Hepatocyte (in vitro differentiated cells): ENCODE data around the gene AP2A2.

Experiments
- CTCF ChIP-seq: fragments of 200-600 bp; sonication (generic); IDR thresholded peaks from 2 replicates; pipeline ENCODE4 v1.5.1; 2016; ENCODE audit warnings: antibody characterized with exemption, mild to moderate bottlenecking; ENCODE audit not compliant: poor library complexity
- EZH2 ChIP-seq: fragments of 200-600 bp; sonication (generic); IDR thresholded peaks from 2 replicates; pipeline ENCODE4 v1.6.1; 2016; ENCODE audit warnings: antibody characterized with exemption, mild to moderate bottlenecking, borderline replicate concordance
- EZH2phosphoT487 ChIP-seq: fragments of 200-600 bp; sonication (generic); IDR thresholded peaks from one replicate; pipeline ENCODE4 v1.6.1; 2018; ENCODE audit warnings: antibody characterized with exemption, mild to moderate bottlenecking, low read depth, moderate library complexity; ENCODE audit not compliant: unreplicated experiment, severe bottlenecking

DNA sequence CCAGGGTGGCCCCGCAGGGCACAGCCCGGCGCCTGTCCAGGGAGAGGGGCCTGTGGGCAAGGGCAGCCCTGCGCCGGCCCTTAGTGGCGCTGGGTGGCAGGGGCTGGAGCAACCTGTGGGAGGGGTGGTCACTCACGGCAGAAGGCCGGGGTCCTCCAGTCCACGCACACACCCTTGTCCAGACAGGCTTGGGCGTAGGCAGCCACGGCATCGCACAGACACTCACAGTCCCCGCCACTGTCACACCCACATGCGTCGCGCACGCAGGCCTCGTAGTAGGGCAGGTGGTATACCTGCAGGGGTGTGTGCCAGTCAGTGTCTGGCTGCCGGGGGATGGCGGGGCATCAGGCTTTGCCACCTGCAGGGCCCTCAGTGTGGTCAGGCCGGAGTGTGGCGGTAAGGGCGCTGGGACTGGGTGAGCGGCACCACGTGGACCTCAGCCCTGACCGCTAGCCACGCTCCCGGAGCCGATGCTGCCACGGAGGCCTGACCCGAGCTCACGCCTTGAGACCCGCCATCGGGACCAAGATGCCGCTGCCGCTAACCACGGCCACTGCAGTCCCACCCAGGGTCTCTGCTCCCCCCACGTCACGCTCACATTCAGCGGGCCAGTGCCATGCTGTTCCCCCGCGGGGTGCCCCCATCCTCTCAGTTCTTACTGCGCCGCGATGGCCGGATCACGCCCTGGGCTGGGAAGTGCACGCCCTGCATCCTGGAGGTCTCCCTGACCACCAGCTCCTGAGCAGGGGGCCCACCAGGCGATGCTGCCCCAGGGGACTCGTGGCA lies 98.3 kb downstream of the AP2A2 start:
- no peak for TF ChIP-seq CTCF
- TF ChIP-seq EZH2 = no peak
- no peak for TF ChIP-seq EZH2phosphoT487
